NOMO-1 (cell line): ENCODE measurements around the gene G6PC2.
A peak's percentile ranks its signal among the peaks of the same experiment; 100 is the strongest.
"Not testable (repeated sequence)": the region's sequence is repeated elsewhere in the genome, so short reads cannot be mapped to it uniquely, and the experiment has no call there.

Source experiments
- DNase-seq, 2 experiments: peaks; one replicate each; lab custom pipeline; 2025; ENCODE audit not compliant: unreplicated experiment in 2 of 2; lab: John Stamatoyannopoulos, UW

Gene G6PC2

DNA sequence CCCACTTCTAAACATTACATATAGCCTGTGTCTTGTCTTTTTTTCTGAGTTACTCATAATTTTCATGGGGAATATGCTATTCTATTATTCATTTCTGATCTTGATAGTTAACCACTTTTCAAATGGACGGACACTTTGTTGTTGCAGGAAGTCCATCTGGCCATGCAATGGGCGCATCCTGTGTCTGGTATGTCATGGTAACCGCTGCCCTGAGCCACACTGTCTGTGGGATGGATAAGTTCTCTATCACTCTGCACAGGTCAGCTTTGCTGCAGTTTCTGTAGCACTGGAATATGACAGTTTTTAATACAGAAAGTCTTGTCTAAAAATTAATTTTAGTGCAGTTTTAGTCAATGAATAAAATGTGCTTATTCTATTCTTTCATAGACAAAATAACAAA, 3.3 kb downstream of the G6PC2 start:
- DNase-seq = no peak

DNA sequence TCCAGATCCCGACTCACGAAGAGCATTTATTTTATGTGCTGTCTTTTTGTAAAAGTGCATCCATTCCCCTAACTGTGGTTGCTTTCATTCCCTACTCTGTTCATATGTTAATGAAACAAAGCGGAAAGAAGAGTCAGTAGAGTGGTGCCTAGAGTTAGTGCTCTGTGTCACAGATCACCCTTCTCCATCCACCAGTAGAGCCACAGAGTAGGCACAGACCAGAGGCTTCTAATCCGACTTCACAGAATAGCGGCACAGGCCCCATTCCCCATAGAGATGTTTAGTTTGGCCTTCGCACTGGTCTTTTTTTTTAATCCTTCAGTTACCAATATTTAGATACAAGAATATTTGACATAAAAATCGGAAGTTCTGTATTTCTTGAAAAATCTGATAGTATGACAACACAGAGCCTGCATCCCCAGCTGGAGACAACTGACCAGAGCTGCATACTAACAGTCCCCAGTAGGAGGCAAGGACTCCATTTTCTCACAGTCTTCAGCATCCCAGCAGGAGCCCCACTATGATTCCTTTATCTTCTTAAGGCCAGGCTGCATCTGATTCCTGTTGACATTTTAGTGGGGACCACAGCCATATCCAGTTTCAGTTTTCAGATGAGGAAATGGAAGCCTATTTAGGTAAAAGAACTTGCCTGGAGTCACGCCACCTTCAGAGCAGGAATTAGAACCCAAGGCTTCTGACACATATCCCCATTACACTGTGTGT, 7.0 kb downstream of the G6PC2 start:
- DNase-seq = no peak

- no peak for DNase-seq
Measured at GRCh38 chr2:168910330-168910729, 9.2 kb downstream of the G6PC2 start.

DNA sequence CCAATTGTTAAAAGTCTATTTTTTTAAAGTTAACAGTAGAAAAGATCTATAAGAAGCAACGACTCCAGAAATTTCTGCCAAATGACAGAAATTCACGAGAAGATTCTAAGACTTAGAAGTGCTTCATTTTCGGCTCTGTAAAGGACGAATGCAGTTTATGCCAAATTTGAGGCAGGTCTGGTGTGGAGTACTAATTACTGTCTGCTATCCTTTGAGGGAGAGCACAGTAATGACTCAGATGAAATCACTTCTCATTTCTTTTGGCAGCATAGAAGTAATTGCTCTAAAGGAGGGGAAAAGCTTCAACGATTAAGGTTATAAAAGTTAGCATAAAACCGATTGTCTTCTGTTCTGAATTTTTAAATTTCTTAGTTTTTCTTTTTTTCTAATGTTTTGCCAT, 11.4 kb downstream of the G6PC2 start:
- DNase-seq = peak; percentile 44 to 84

- DNase-seq = no peak
Measured at GRCh38 chr2:168912901-168913369, 11.8 kb downstream of the G6PC2 start.

DNA sequence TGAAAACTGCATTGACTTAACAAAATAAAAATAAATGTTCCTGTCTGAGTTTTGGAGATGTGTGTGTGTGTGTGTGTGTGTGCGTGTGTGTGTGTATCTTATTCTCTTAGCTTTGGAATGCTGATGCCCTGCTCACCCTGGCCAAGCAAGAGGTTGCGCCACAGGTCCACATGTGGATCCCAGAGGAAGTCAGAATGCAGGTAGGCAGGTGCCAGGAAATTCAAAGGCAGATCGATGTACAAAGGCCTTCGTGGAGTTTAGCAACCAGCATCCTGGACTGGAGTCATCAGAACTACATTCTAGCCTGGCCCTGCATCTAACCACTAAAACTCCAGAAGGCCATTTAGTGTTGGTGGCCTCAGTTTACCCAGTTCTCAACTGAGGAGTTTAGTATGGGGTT, 12.4 kb downstream of the G6PC2 start:
- DNase-seq = no peak

- DNase-seq = no peak
Measured at GRCh38 chr2:168915441-168916330, 14.6 kb downstream of the G6PC2 start.

DNA sequence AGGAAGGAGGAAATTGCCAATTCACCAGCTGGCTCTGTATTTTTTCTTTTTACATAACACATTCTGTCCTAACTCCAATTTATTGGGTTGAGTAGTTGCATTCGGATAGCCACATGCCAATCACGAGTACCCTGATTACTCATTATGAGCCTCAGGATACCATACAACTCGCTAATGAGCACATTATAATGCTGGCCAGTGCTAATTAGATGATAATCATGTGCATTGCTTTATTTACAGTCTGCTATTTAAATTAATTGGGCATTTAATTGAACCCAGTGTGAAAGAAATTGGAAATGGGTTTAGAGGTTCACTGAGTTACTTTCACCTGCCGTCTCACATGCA, 15.2 kb downstream of the G6PC2 start:
- no peak for DNase-seq

DNA sequence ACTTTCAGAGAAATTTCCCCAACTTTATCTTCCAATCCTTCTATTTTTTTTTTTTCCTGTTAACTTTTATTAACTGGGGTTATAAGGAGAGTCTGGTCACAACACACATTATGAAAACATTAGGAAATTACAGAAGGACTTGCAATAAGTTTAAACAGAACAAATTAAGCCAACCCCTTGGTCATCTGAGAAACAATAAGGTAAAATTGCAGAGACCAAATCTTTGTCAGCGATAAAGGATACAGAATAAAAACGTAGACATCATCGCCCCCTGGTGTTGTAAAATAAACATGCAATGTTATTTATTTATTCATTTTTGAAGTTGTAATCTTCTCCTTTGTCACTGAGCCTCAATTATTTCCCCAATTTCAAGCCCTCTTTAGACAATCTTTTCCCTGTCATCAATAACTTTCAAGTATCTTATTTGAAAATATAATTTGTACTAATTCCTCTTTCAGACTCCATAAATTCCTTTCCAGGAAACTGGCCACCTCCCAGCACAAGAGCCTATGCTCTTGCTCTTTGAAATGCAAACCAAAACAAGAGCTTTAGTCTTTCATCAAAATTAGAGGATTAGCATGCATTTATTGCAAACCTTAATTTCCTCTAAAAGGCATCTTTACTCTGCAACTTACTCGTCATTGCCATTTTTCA, 19.5 kb downstream of the G6PC2 start:
- DNase-seq = peak in 1 of 2 experiments; percentile 60

DNA sequence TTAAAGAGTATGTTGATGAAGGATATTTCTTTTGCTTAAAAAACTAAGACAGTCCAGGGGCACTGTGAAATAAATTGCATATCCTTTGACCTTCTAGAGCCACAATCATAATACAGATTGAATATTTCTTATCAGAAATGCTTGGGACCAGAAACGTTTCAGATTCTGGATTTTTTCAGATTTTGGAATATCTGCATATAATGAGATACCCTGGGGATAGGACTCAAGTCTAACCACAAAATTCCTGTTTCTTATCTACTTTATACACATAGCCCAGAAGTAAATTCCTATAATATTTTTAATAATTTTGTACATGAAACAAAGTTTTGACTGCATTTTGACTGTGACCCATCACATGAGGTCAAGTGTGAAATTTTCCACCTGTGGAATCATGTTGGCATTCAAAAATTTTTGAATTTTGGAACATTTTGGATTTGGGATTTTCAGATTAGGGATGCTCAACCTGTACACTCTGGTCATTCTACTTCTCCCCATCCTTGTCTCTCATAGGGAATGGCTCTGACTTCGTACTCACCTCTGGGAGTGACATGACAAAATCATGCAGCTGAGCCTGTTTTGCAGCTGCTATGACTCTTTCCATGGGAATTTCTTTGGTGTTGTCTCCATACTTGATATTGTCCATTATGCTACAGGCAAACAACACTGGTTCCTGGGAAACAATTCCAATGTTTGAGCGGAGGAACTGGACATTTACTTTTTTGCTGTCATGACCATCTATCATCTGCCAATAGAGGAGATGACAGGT, 25.7 kb downstream of the G6PC2 start:
- DNase-seq = no peak

DNA sequence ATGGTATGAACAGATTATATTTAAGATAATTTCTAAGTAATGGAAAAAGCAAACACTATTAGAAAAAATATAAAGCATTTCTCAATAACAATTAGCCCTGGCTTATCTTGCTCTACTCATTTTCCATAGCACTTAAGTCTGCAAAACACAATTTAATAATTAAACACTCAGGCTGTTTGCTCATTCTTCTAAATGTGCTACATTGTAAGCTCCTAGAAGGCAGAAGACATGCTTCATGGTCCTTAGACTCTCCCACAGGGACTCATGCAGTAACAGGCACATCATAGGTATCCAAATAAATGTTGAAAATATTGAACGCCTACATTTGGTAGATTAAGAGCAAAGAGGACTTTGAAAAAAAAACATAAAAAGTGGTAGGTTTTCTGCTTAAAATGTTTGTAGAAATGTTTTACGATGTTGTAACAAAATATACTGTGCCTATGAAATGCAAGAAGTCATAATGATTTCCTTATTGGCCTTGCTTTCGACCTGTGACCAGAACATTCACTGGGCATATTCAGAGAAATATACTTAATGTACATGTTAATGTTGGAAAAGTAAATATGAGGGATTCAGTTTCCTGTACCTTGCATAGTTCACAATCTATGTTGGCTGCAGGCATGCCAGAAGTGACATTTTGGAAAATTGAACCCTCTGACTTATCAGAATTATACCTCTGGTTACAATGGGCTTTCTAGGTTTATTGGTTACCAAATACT, 27.2 kb downstream of the G6PC2 start:
- DNase-seq = no peak

DNA sequence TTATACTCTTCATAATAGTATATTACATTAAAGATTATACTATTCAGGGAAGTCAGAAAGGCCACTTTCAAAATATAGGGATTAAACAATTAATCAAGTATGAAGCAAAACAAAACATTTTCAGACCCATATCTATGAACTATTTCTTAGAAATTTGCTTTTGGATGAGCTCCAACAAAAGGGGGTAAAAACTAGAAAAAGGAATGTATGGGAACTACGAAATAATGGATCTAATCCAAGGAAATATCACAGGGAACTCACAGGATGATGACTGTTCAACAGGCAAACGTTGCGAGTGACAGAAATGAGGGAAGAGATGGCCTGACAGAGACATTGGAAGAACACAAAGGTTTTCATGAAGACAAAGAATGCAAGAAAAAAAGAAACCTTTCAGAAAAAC, 27.9 kb downstream of the G6PC2 start:
- DNase-seq = no peak

GRCh38 chr2:168930242-168930641, 29.2 kb downstream of the G6PC2 start:
- DNase-seq = no peak

- DNase-seq = not testable (repeated sequence)
Measured at GRCh38 chr2:168932174-168932573, 31.1 kb downstream of the G6PC2 start.

DNA sequence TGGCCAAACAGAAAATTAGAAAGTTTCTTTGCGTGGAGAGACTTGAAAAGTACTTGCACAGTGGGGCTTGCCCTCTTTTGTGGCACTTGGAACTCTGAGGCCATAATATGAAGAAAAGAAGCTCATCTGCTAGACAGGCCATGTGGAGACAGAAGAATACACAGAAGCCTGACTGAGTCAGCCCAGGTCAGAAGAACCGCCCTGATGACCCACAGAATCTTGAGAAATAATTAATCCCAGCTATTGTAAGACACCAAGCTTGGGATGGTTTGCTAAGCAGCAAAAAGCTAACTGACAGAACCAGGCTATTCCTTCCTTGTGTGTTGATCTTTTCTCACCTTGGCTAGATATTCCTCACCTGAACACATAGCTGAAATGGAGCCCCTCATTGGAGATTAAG, 33.7 kb downstream of the G6PC2 start:
- no peak for DNase-seq

DNA sequence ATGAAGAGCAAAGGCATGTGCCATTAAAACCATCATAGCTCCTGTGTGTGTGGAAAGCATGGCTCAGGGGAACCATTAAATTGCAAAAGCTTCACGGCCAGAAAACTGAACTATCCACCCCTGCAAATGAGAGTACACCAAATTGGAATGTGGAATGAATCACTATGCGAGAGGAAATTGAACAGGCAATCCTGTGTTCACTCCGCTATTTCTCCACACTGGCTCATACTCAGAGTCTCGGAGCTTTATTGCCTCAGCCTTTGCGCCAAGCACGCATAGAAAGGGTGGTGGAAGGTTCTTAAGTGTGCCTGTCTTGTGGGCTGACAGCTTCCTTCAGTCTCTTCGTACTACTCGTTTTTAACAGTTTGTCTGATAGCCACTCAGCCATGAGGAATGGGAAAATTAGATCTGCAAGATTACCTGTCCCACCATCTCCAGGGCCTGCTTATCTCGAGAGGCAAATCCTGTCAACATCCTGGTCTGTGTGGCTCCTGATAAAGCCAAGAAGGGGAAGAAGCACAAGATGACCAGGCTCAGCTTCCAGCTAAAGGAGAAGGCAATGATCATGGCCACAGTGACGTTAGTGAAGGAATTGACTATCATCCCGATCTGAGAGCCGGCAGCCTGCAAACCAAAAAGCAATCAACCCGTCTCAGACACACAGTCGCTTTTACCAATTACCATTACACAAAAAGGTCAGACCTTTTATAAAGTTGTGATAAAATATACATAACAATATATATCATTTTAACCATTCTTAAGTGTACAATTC, 34.9 kb downstream of the G6PC2 start:
- no peak for DNase-seq

DNA sequence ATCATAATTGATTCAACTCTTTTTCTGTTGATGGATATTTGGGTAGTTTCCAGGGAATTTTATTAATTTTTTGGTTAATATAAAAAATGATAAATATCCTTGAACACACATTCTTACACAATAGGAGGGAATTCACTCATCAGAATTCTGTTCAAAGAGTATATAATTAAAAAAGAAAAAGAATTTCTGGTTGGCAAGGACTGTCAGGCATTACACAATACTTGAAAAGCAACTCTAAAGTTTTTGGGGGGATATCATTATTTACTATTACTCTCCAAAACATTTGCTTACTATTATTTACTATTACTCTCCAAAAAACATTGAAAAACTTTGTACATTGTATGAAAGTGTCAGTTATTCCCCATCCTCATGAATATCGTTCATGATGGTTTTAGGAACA, 38.0 kb downstream of the G6PC2 start:
- no peak for DNase-seq

- no peak for DNase-seq
Measured at GRCh38 chr2:168939918-168940317, 38.8 kb downstream of the G6PC2 start.

- DNase-seq = no peak
Measured at GRCh38 chr2:168941297-168941696, 40.2 kb downstream of the G6PC2 start.
